GM19238 (cell line): Measurements from ENCODE around the gene CAPZA3.
"Not testable (repeated sequence)": the region's sequence is repeated elsewhere in the genome, so short reads cannot be mapped to it uniquely, and the experiment has no call there.

Experiments
- DNase-seq: peaks from one replicate; pipeline ENCODE4 v3.0.0; 2011; ENCODE audit warnings: low spot score; ENCODE audit not compliant: insufficient read length

Gene CAPZA3

GRCh38 chr12:18753481-18754123 is 15.7 kb downstream of the CAPZA3 start:
- DNase-seq: no peak

GRCh38 chr12:18754124-18754707 is 16.3 kb downstream of the CAPZA3 start:
- DNase-seq: no peak

DNA sequence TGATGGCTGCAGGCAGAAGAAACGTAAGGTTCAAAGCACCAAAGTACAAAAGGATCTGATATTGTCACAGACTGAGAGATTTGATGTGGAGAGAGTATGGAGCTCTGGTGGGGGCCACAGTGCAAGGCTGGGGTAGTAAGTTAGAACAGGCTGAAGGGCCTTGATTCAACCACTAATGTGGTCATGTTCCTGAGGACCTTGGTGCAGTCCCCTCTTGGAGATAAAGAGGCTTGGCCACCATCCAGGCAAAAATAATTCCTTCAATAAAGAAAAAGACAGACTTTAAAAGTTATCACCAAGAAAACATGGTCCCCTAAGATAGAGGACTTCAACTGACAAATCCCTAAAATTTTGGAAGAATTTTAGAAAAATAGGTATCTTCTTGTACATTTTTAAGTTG is 17.4 kb downstream of the CAPZA3 start:
- no peak for DNase-seq

DNA sequence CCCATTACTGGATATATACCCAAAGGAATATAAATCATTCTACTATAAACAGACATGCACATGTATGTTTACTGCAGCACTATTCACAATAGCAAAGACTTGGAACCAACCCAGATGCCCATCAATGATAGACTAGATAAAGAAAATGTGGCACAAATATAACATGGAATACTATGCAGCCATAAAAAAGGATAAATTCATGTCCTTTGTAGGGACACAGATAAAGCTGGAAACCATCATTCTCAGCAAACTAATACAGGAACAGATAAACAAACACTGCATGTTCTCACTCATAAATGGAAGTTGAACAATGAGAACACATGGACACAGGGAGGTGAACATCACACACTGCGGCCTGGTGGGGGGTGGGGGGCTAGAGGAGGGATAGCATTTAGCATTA is 28.6 kb downstream of the CAPZA3 start:
- DNase-seq: not testable (repeated sequence)

GRCh38 chr12:18782827-18783226 is 44.9 kb downstream of the CAPZA3 start:
- DNase-seq: no peak

DNA sequence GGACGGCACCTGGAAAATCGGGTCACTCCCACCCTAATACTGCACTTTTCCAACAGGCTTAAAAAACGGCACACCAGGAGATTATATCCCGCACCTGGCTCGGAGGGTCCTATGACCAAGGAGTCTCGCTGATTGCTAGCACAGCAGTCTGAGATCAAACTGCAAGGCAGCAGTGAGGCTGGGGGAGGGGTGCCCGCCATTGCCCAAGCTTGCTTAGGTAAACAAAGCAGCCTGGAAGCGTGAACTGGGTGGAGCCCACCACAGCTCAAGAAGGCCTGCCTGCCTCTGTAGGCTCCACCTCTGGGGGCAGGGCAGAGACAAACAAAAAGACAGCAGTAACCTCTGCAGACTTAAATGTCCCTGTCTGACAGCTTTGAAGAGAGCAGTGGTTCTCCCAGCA is 47.5 kb downstream of the CAPZA3 start:
- DNase-seq: not testable (repeated sequence)
